MG63 (cell line): ENCODE measurements around the gene SLC38A3. TPM values are rescaled to one million over a fixed set of nuclear protein-coding genes. Genes with fewer than 3 reads are reported as not detected.
A peak's percentile ranks its signal among the peaks of the same experiment; 100 is the strongest.
"Not testable (repeated sequence)": the region's sequence is repeated elsewhere in the genome, so short reads cannot be mapped to it uniquely, and the experiment has no call there.

Experiments
- DNase-seq: peaks from one replicate; pipeline ENCODE4 v3.0.0-alpha.2; 2020
- H3K27me3 ChIP-seq: fragments of 250-450 bp; sonication (Bioruptor Pico); 2 replicates; pipeline ENCODE4 v1.5.1; 2020; ENCODE audit warnings: mild to moderate bottlenecking, moderate library complexity
- H3K36me3 ChIP-seq: fragments of 250-450 bp; sonication (Bioruptor Pico); 2 replicates; pipeline ENCODE4 v1.5.1; 2020; ENCODE audit warnings: mild to moderate bottlenecking, moderate library complexity
- H3K4me3 ChIP-seq: fragments of 250-450 bp; sonication (Bioruptor Pico); 2 replicates; pipeline ENCODE4 v1.5.1; 2020; ENCODE audit warnings: mild to moderate bottlenecking, moderate library complexity
- H3K9me3 ChIP-seq: fragments of 250-450 bp; sonication (Bioruptor Pico); 2 replicates; pipeline ENCODE4 v1.5.1; 2020; ENCODE audit warnings: mild to moderate bottlenecking, moderate library complexity
- total RNA-seq: library from RNA; depleted of rRNA; stranded (reverse); fragments of >200 nt; shearing (Covaris generic); gene quantifications from 2 replicates; pipeline ENCODE4 v1.2.3, GENCODE V29; 2014; ENCODE audit warnings: low replicate concordance

Gene SLC38A3
- total RNA-seq, 1 experiment from 2014 or later, result not detected

DNA sequence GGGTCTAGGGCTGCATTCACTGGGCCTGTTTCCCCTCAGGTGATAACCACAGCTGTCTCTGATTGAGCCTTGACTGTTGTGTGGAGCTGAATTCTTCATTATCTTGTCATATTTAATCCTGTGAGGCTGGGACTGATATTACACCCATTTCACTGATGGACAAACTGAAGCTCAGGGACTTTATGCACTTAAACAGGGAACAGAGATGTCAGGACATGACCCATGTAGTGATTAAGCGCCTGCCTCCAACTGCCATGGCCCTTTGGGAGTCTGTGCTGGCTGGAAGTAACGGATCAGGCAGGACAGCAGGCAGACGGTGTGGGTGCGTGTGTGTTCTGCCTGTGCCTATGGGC lies 38.4 kb downstream of the SLC38A3 start:
- no peak for DNase-seq
- Histone ChIP-seq H3K9me3 (no peaks in the 10 kb centered on the region), H3K4me3 (no peak overlapping the region), H3K36me3 (peaks cover 5% of the 10 kb centered on the region; the same call in 1 of the 2 replicates), H3K27me3 (no peaks in the 10 kb centered on the region)

DNA sequence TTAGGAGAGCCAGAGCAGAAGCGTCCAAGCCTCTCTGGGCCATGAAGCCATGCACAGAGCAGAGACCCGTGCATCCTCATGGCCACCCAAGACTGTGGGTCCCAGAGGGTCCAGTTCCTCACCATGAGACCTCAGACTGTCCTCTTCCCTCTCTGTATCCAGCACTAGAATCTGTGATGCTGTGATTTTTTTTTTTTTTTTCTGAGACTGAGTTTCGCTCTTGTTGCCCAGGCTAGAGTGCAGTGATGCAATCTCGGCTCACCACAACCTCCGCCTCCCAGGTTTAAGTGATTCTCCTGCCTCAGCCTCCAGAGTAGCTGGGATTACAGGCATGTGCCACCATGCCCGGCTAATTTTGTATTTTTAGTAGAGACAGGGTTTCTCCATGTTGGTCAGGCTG lies 39.7 kb downstream of the SLC38A3 start:
- H3K36me3 ChIP-seq, H3K9me3 ChIP-seq, DNase-seq, H3K27me3 ChIP-seq, H3K4me3 ChIP-seq: not testable (repeated sequence)

DNA sequence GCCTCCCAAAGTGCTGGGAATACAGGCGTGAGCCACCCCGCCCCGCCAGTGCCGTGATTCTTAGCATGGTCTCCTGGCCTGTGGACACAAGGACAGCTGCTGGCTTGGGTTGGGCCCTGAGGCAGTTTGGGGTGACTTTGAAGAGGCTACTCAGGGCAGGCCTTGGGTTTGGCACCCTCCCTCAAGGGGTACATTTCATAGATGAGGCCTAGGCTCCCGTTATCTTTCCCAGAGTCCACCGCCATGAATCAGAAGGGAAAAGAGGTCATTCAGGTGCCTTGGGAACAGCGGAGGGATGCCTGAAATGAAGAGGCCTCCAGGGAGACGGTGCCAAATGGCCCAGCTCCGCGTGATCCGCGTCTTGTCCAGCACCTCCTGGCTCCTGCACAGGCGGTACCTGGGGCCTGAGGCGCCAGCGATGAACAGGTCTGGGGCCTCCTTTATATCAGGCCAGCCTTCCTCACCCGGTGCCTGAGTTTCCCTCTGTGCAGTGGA lies 40.2 kb downstream of the SLC38A3 start:
- no peak for DNase-seq
- H3K27me3 ChIP-seq, result no peaks in the 10 kb centered on the region
- H3K36me3 ChIP-seq, result peaks cover 5% of the 10 kb centered on the region; the same call in 1 of the 2 replicates
- H3K4me3 ChIP-seq, result no peak overlapping the region; the same call in 1 of the 2 replicates
- no peaks in the 10 kb centered on the region for H3K9me3 ChIP-seq

DNA sequence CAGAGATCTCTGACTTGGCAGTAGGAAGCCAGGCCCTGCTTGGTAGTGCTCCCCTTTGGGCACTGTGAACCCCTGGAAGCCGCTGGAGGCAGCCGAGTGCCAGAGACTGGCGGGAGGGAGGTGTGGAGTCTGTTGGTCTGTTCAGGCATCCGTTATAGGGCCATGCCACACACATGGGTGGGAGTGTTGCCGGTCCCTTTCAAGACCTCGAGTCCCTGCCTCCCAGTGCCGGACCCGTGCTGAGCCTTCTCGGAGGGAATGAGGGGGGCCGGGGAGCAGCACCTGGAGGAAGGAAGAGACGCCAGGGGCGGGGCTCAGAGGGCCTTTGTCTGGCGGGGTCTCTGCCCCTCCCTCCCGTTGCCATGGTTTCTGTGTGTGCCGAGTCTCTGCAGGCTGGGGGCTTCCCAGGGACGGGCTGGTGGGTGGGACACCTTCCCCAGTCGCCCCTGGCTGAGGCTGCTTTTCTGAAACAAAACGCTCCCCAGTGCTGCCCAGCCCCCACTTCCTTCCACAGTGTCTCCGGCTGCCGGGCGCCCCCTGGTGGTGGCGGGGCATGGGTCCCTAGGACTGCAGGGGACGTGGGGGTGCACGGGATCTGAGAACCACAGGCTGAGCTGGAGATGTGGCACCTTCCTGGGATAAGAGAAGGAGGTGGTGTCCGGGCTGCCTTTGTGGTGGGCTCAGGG lies 40.9 kb downstream of the SLC38A3 start:
- peaks cover 5% of the 10 kb centered on the region; the same call in 1 of the 2 replicates for H3K36me3 ChIP-seq

DNA sequence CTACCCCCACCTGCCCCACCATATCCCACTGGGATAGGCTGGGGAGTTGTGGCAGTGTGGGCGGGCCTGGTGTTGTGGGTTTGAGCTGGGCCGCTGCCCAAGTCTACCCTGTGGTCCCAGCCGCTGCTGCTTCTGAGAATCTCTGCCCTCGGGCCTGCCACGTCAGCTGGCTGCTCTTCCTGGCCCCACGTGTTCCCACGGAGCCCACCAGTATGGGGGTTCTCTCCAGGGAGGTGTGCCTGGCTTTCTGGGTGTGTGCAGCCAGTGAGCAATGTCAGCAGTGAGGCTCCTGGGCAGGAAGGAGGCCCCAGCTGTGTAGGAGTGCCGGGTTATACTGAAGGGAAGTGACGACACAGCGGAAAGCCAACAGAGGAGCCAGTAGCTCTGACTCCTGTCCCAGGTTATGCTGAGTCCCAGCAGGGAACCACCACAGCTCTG lies 41.5 kb downstream of the SLC38A3 start:
- Histone ChIP-seq H3K4me3 (peak overlapping the region; percentile 35), H3K9me3 (no peaks in the 10 kb centered on the region), H3K27me3 (no peaks in the 10 kb centered on the region), H3K36me3 (peaks cover 5% of the 10 kb centered on the region; the same call in 1 of the 2 replicates)
- peak; percentile 93 for DNase-seq

More for the DNA sequence above, 40.9 kb downstream of the SLC38A3 start:
- DNase-seq, result peak; percentile 83
- H3K27me3 ChIP-seq, result no peaks in the 10 kb centered on the region
- H3K9me3 ChIP-seq, result no peaks in the 10 kb centered on the region
- H3K4me3 ChIP-seq, result peak overlapping the region; percentile 35

DNA sequence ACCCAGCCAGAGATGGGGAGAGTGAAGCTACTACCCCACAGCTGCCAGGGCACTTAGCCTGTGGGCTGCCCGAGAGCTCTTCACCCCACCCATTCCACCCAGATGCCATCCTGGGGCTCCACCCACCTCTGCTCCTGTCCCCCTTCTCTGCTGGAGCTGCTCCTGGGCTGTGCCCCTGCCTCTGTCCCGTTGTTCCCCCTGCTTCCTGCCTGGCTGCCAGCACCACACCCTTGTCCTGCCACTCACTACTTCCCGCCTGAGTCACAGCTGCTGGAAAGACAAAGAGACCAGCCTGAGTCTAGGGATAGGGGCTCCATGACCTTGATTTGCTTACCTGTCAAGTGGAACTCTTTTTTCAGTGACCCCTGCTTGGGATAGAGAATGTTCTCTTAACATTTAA lies 43.3 kb downstream of the SLC38A3 start:
- Histone ChIP-seq H3K4me3 (no peak overlapping the region), H3K27me3 (no peaks in the 10 kb centered on the region), H3K9me3 (no peaks in the 10 kb centered on the region), H3K36me3 (peaks cover 10% of the 10 kb centered on the region)
- DNase-seq, result peak; percentile 59

DNA sequence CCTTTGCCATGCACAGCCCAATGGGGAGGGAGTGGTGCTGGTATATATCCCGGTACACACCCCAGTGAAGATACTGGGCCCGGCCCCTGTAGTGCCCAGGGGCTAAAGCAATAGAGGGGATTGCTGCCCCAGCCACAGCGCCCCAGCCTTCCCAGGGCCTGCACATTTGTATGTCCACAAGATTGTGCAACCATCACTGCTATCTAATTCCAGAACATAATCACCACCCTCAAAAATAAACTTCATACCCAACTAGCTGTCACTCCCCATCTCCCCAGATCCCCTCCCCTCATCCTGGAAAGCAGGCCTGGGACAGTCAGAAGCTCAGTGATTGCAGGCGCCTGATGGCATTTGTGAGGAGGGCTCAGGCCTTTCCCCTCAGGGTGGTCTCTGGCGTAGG lies 44.4 kb downstream of the SLC38A3 start:
- no peaks in the 10 kb centered on the region for H3K9me3 ChIP-seq
- no peaks in the 10 kb centered on the region for H3K27me3 ChIP-seq
- DNase-seq, result no peak
- no peak overlapping the region for H3K4me3 ChIP-seq
- H3K36me3 ChIP-seq, result peaks cover 10% of the 10 kb centered on the region

DNA sequence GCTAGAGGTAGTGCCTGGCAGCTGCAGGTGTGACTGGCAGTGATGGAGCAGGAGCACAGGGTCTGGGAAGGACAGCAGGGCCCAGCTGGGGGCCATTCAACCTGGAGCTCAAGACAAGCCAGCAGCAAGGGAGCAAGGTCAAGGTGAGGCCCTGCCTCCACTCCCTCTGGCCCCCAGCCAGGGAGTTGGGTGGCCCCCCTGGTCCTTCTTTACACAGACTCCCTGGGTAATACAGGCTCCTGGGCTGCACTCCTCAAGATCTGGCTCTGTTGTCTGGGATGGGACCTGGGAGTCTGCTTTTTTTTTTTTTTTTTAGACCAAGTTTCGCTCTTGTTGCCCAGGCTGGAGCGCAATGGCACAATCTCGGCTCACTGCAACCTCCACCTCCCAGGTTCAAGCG lies 45.4 kb downstream of the SLC38A3 start:
- Histone ChIP-seq H3K27me3 (no peaks in the 10 kb centered on the region), H3K9me3 (no peaks in the 10 kb centered on the region), H3K36me3 (peaks cover 10% of the 10 kb centered on the region), H3K4me3 (no peak overlapping the region)
- DNase-seq, result no peak

DNA sequence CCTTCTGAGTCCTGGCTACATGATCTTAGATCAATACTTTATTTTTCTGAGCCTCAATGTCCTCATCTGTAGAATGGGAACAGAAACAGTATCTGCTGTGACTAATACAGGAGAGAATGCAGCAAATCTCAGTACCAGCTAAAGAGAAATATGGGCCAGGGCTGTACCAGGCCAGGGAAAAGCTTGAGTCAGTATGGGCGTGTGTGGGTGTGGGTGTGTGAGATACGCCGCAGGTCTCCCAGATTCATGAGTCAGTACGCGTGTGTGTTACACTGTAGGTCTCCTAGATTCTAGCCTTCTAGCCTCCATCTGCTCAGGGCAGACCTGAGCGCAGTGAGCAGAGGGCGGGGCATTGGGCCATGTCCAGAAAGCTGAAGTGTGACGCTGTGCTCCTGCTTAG lies 46.1 kb downstream of the SLC38A3 start:
- Histone ChIP-seq H3K9me3 (no peaks in the 10 kb centered on the region), H3K36me3 (peaks cover 10% of the 10 kb centered on the region), H3K27me3 (no peaks in the 10 kb centered on the region), H3K4me3 (no peak overlapping the region)
- peak; percentile 64 for DNase-seq

DNA sequence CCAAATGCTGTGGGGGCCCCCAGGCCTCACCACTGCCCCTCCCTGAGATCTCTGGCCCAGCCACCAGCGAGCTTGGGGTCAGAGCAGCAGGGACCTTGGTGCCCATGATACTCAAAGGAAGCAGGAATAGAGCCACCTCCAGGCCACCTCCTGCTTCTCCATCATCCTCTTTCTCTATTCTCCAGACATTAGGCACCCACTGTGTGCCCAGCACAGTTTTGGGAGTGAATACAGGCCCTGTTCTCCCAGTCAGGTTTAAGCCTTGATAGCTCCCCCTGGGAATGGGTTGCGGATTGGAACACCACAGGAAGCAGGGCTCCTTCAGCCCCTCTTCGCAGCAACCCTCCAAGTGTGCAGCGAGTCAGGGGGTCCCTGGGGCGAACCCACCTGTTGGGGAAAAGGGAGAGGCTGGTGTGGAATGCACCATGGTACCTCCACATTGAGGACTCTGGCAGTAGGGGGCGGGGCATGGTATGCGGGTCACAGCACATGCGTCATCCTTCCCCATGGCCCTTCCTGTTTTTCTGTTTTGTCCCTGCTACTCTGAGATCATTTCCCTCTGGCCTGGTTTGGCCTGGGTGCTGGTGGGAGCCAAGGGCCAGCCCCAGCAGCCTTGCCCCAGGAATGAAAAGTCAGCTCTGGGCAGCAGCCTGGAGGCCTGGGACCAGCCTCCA lies 49.6 kb downstream of the SLC38A3 start:
- no peak for DNase-seq
- H3K9me3 ChIP-seq, result no peaks in the 10 kb centered on the region
- H3K36me3 ChIP-seq, result peaks cover 12% of the 10 kb centered on the region
- H3K27me3 ChIP-seq, result no peaks in the 10 kb centered on the region
- no peak overlapping the region for H3K4me3 ChIP-seq

DNA sequence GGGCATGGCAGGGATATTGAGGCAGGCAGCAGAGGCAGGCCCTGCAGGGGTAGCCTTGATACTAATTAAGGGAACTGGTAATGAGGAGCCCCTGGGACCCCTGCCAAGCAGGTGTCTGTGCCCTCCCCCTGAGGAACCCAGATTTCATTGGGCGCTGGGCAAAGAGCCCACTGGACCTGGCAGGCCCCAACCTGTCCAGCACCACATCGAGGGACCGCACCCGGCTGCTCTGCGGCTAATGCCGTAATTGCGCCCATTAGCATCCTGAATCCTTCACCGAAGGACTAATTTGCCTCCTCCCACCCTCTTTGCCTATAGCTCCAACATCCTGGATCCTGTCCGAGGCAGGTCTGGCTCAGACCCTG lies 50.2 kb downstream of the SLC38A3 start:
- peaks cover 12% of the 10 kb centered on the region for H3K36me3 ChIP-seq
- DNase-seq, result no peak
- H3K4me3 ChIP-seq, result no peak overlapping the region
- no peaks in the 10 kb centered on the region for H3K27me3 ChIP-seq
- H3K9me3 ChIP-seq, result no peaks in the 10 kb centered on the region

DNA sequence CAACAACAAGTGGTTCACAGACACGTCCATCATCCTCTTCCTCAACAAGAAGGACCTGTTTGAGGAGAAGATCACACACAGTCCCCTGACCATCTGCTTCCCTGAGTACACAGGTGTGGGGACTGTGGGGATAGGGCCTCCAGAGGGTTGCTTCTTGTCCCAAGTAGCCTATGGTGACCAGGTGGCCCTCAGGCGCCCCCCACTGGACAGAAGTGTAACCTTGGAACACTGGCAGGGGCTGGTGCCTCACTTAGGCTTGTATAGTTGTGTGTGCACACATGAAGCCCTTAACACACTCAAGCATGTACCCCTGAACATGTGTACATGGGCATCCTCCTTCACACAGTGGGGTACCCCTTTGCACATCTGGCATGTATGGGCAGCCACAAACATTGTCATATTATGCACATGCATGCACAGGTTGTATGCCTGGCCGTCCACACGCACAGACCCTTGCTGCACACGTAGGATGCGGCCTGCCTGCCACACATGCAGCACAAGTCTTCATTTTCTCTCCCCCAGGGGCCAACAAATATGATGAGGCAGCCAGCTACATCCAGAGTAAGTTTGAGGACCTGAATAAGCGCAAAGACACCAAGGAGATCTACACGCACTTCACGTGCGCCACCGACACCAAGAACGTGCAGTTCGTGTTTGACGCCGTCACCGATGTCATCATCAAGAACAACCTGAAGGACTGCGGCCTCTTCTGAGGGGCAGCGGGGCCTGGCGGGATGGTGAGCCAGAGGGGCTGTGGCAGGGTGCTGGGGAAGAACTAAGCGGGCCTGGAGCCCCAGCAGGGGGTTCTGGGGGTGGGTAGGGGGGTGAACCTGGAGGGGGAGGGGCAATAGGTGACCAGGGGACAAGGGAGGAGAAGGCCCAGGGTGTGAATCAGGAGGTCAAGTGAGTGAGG lies 52.2 kb downstream of the SLC38A3 start:
- no peaks in the 10 kb centered on the region for H3K9me3 ChIP-seq
- H3K4me3 ChIP-seq, result no peak overlapping the region
- H3K27me3 ChIP-seq, result no peaks in the 10 kb centered on the region
- H3K36me3 ChIP-seq, result peaks cover 10% of the 10 kb centered on the region
- DNase-seq, result no peak

DNA sequence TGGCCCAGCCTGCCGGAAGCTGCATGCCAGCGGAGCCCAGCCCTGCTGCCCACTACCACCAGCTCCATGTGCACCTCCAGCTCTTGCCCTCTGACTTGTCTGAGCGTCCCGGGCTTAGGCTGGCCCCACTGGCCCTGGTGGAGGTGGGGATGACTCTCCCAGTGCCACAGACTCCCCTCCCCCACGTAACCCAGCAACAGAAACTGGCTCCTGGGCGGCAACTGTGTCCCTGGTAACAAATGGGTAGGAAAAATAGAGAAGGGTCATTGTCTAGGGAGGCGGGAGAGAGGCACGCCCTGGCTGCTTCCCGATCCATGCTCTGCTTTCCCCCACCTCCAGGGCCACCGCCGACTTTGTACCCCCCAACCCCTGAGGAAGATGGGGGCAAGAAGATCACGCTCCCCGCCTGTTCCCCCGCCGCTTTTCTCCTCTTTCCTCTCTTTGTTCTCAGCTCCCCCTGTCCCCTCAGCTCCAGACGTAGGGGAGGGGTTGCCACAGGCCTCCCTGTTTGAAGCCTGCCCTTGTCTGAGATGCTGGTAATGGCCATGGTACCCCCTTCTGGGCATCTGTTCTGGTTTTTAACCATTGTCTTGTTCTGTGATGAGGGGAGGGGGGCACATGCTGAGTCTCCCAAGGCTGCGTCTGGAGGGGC lies 53.1 kb downstream of the SLC38A3 start:
- no peaks in the 10 kb centered on the region for H3K27me3 ChIP-seq
- H3K36me3 ChIP-seq, result peaks cover 8% of the 10 kb centered on the region
- H3K4me3 ChIP-seq, result no peak overlapping the region
- DNase-seq, result no peak
- no peaks in the 10 kb centered on the region for H3K9me3 ChIP-seq

DNA sequence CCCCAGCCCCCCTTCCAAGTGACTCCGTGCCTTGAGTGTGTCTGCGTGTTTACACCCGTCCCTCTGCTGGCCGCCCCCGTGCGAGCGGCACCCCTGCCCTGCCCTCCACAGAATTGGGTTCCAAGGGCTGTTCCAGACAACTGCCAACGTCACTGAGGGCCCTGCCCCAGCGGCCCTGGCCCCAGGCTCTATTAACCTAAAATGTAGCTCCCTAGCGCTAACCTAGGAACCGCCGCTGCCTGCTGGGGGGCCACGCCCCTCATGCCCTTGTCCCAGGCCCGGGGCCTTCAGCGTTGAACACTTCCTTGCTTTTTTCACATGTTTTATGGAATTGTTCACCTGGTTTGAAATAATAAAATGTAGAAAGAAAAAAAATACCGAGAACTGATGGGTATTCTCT lies 53.9 kb downstream of the SLC38A3 start:
- Histone ChIP-seq H3K36me3 (peaks cover 8% of the 10 kb centered on the region), H3K27me3 (no peaks in the 10 kb centered on the region), H3K9me3 (no peaks in the 10 kb centered on the region), H3K4me3 (no peak overlapping the region)
- DNase-seq, result no peak

DNA sequence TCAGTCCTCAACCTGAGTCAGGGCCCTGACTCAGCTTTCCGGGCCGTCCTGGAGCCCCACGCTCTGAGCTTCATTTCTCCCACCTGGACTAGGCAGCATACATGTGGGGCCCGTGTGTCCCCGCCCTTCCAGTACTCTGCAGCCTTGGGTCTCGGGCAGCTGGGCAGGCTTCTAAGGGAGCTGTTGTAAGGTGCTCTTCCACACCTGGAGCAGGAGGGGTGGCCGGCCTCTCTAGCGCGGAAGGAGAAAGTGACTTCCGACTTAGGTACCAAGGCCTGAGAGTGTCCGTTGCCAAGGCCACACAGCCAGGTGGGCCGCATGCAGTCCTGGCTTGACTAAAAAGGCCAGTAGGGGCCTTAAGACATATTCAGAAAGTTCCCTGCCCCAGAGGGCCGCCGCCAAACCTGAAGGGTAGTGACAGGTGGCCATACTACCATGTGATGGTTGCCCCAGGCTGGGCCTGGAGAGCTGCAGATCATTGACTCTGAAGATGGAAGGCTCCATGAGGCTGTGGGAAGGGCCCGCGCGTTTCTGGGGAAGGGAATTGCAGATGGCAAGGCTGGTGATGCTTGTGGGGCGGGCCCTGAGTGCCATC lies 54.5 kb downstream of the SLC38A3 start:
- DNase-seq, result no peak
- no peaks in the 10 kb centered on the region for H3K27me3 ChIP-seq
- no peaks in the 10 kb centered on the region for H3K9me3 ChIP-seq
- H3K36me3 ChIP-seq, result peaks cover 8% of the 10 kb centered on the region
- H3K4me3 ChIP-seq, result no peak overlapping the region; the same call in 1 of the 2 replicates
